Mesenchymal stem cell (in vitro differentiated cells and primary cell): ENCODE measurements around the gene NAA15.
"Not testable (repeated sequence)": the region's sequence is repeated elsewhere in the genome, so short reads cannot be mapped to it uniquely, and the experiment has no call there.

Source experiments
- DNase-seq: peaks from one replicate; pipeline ENCODE4 v3.0.0-alpha.2; 2013
- H2AFZ ChIP-seq: one replicate; pipeline ENCODE4 v1.6.1; 2013; ENCODE audit warnings: low read depth, mild to moderate bottlenecking, control low read depth, inconsistent platforms, low read length, moderate library complexity
- H2AK5ac ChIP-seq: 2 replicates; pipeline ENCODE4 v1.6.1; 2013; ENCODE audit warnings: low read length, moderate library complexity, mild to moderate bottlenecking, inconsistent platforms; ENCODE audit not compliant: severe bottlenecking
- H2BK120ac ChIP-seq: one replicate; pipeline ENCODE4 v1.6.1; 2013; ENCODE audit warnings: low read depth, mild to moderate bottlenecking, inconsistent platforms, low read length, moderate library complexity
- H2BK12ac ChIP-seq, 2 experiments: one replicate each; pipeline ENCODE4 v1.6.1; 2013; ENCODE audit warnings: inconsistent platforms in 2 of 2, low read length in 2 of 2, mild to moderate bottlenecking in 2 of 2, moderate library complexity in 2 of 2, control low read depth in 1 of 2
- H2BK15ac ChIP-seq: one replicate; pipeline ENCODE4 v1.6.1; 2013; ENCODE audit warnings: mild to moderate bottlenecking, low read depth, inconsistent platforms; ENCODE audit not compliant: poor library complexity, severe bottlenecking
- H2BK5ac ChIP-seq: 2 replicates; pipeline ENCODE4 v1.6.1; 2013; ENCODE audit warnings: low read depth, mild to moderate bottlenecking, low read length, control low read depth, inconsistent platforms; ENCODE audit not compliant: poor library complexity, severe bottlenecking
- H3K14ac ChIP-seq, 2 experiments: one replicate each; pipeline ENCODE4 v1.6.1; 2013; ENCODE audit warnings: inconsistent platforms in 2 of 2, low read length in 2 of 2, control low read depth in 1 of 2, mild to moderate bottlenecking in 1 of 2, moderate library complexity in 1 of 2
- H3K18ac ChIP-seq, 2 experiments: one replicate each; pipeline ENCODE4 v1.6.1; 2013; ENCODE audit warnings: inconsistent platforms in 2 of 2, low read length in 2 of 2, control low read depth in 1 of 2, low read depth in 1 of 2, mild to moderate bottlenecking in 1 of 2
- H3K23ac ChIP-seq, 2 experiments: one replicate each; pipeline ENCODE4 v1.6.1; 2013; ENCODE audit warnings: inconsistent platforms in 2 of 2, low read length in 2 of 2, mild to moderate bottlenecking in 2 of 2, moderate library complexity in 2 of 2, control low read depth in 1 of 2
- H3K27ac ChIP-seq: 2 replicates; pipeline ENCODE4 v1.5.1; 2013; ENCODE audit warnings: mild to moderate bottlenecking, moderate library complexity, low read length, control low read depth, inconsistent platforms; ENCODE audit not compliant: poor library complexity, severe bottlenecking
- H3K27me3 ChIP-seq, 2 experiments: 2 replicates each; pipeline versions ENCODE4 v1.6.1 to v1.7.0; 2013; ENCODE audit warnings: low read length in 2 of 2, mild to moderate bottlenecking in 2 of 2, moderate library complexity in 2 of 2, control low read depth in 1 of 2, inconsistent platforms in 1 of 2; ENCODE audit not compliant: control insufficient read depth in 1 of 2, insufficient read depth in 1 of 2
- H3K36me3 ChIP-seq, 2 experiments: 2 replicates each; pipeline versions ENCODE4 v1.6.1 to v1.7.0; 2013; ENCODE audit warnings: low read length in 2 of 2, control low read depth in 1 of 2, inconsistent platforms in 1 of 2, low read depth in 1 of 2, mild to moderate bottlenecking in 1 of 2; ENCODE audit not compliant: insufficient read depth in 2 of 2, control insufficient read depth in 1 of 2
- H3K4ac ChIP-seq, 2 experiments: one replicate each; pipeline ENCODE4 v1.6.1; 2013; ENCODE audit warnings: inconsistent platforms in 2 of 2, low read length in 2 of 2, mild to moderate bottlenecking in 2 of 2, moderate library complexity in 2 of 2, control low read depth in 1 of 2, low read depth in 1 of 2
- H3K4me1 ChIP-seq: 2 replicates; pipeline ENCODE4 v1.6.1; 2013; ENCODE audit warnings: low read depth, low read length, control low read depth; ENCODE audit not compliant: control insufficient read depth, insufficient read depth
- H3K4me2 ChIP-seq: 2 replicates; pipeline ENCODE4 v1.6.1; 2013; ENCODE audit warnings: low read length, mild to moderate bottlenecking, inconsistent platforms; ENCODE audit not compliant: poor library complexity, severe bottlenecking
- H3K4me3 ChIP-seq, 2 experiments: 2 replicates each; pipeline versions ENCODE4 v1.5.1 to v1.7.0; 2013; ENCODE audit warnings: low read length in 2 of 2, mild to moderate bottlenecking in 2 of 2, control low read depth in 1 of 2, low read depth in 1 of 2; ENCODE audit not compliant: insufficient read depth in 1 of 2
- H3K79me1 ChIP-seq: replicated peaks from 2 replicates; pipeline ENCODE4 v1.6.1; 2013; ENCODE audit warnings: mild to moderate bottlenecking, control low read depth, low read length, inconsistent platforms; ENCODE audit not compliant: poor library complexity, severe bottlenecking
- H3K9ac ChIP-seq: 2 replicates; pipeline ENCODE4 v1.7.0; 2013; ENCODE audit warnings: mild to moderate bottlenecking, low read length, moderate library complexity
- H3K9me3 ChIP-seq: 2 replicates; pipeline ENCODE4 v1.7.0; 2013; ENCODE audit warnings: mild to moderate bottlenecking, low read length; ENCODE audit not compliant: control insufficient read depth
- H4K8ac ChIP-seq: one replicate; pipeline ENCODE4 v1.6.1; 2013; ENCODE audit warnings: inconsistent platforms, mild to moderate bottlenecking, low read length, moderate library complexity
- H4K91ac ChIP-seq: one replicate; pipeline ENCODE4 v1.6.1; 2013; ENCODE audit warnings: mild to moderate bottlenecking, low read length, inconsistent platforms
- whole genome bisulfite sequencing: methylation state at CpG from one replicate; pipeline ENCODE4 v1.1.7; 2013; ENCODE audit warnings: mixed read lengths; 5-methylcytosine and 5-hydroxymethylcytosine counted together

The NAA15 gene

DNA sequence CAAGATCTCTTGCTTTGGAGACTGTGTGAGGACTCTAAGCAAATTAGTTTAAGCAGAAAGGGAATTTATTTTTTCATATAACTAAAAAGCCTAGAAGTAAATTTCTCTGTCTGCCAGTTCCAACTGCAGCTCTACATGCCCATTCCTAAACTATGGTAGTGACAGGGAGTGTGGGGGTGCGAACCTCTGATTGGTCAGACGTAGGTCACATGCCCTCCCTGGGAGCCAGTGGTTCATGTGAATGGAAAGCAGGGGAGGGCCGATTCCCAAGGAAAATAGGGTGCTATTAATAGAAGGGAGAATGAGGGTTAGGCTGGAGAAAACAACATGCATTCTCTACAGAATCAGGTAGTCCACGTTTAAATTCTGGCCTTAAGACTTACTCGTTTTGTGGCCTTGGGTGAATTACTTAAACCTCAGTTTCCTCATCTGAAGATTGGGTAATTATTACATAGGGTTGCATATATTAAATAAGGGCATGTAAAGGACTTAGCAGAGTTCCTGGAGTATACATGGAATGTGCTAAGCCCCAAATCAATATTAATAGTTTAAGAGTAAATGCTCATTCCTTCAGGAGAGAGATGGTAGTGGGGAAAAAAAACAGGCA is 159.8 kb downstream of the NAA15 start:
- Histone ChIP-seq H3K4me3 (no peak overlapping the region), H3K27me3 (no peaks in the 10 kb centered on the region), H3K9me3 (no peaks in the 10 kb centered on the region), H4K8ac (no peak overlapping the region), H3K4me2 (no peak overlapping the region), H3K14ac (no peak overlapping the region), H3K36me3 (no peaks in the 10 kb centered on the region), H3K4me1 (peaks cover 6% of the 10 kb centered on the region), H3K9ac (no peak overlapping the region), H3K27ac (no peak overlapping the region), H2AK5ac (no peak overlapping the region), H2BK120ac (no peak overlapping the region), H3K23ac (no peak overlapping the region), H2BK12ac (no peak overlapping the region), H2BK15ac (no peak overlapping the region), H2AFZ (no peak overlapping the region), H3K18ac (no peak overlapping the region), H3K79me1 (peaks cover 17% of the 10 kb centered on the region), H3K4ac (no peak overlapping the region), H4K91ac (no peak overlapping the region), H2BK5ac (no peak overlapping the region)
- no peak for DNase-seq
- WGBS = 91% methylated on average over 5 of the region's 5 CpGs

DNA sequence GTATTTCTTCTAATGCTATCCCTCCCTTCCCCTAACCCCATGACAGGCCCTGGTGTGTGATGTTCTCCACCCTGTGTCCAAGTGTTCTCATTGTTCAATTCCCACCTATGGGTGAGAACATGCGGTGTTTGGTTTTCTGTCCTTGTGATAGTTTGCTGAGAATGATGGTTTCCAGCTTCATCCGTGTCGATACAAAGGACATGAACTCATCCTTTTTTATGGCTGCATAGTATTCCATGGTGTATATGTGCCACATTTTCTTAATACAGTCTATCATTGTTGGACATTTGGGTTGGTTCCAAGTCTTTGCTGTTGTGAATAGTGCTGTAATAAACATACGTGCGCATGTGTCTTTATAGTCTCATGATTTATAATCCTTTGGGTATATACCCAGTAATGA is 163.2 kb downstream of the NAA15 start:
- not testable (repeated sequence) for H3K9ac ChIP-seq, H3K27me3 ChIP-seq, DNase-seq, H2BK15ac ChIP-seq, H4K8ac ChIP-seq, H3K4me2 ChIP-seq, H4K91ac ChIP-seq, H3K23ac ChIP-seq, H3K27ac ChIP-seq, H3K36me3 ChIP-seq, H3K4me1 ChIP-seq, H3K18ac ChIP-seq, H2BK5ac ChIP-seq, H2BK120ac ChIP-seq, H3K4ac ChIP-seq, H3K14ac ChIP-seq, H3K4me3 ChIP-seq, H2BK12ac ChIP-seq, H2AFZ ChIP-seq, H2AK5ac ChIP-seq, H3K9me3 ChIP-seq
- H3K79me1 ChIP-seq = peaks cover 17% of the 10 kb centered on the region
- 88% methylated on average over 5 of the region's 5 CpGs for WGBS

DNA sequence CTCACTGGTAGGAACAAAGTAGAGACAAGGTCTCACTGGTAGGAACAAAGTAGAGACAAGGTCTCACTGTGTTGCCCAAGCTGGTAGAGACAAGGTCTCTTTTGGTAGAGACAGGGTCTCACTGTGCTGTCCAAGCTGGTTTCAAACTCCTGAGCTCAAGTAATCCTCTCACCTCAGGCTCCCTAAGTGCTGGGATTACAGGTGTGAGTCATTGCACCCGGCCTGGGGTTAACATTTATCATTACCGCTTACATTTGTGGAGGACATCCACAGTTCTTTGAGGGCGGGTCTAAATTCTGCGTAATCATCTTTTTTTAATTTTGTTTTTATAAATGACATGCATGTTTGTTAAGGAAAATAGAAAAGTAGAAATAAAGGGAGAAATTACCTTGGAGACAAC is 164.6 kb downstream of the NAA15 start:
- H2AFZ ChIP-seq = no peak overlapping the region
- H4K91ac ChIP-seq = no peak overlapping the region
- no peak for DNase-seq
- no peak overlapping the region for H2BK5ac ChIP-seq
- H3K18ac ChIP-seq = no peak overlapping the region
- H4K8ac ChIP-seq = no peak overlapping the region
- no peak overlapping the region for H3K4me2 ChIP-seq
- H3K27me3 ChIP-seq = no peaks in the 10 kb centered on the region
- H3K79me1 ChIP-seq = peaks cover 26% of the 10 kb centered on the region
- H3K14ac ChIP-seq = no peak overlapping the region
- 69% methylated on average over 4 of the region's 4 CpGs for WGBS
- H3K23ac ChIP-seq = no peak overlapping the region
- H3K9ac ChIP-seq = no peak overlapping the region
- no peak overlapping the region for H3K4ac ChIP-seq
- H3K36me3 ChIP-seq = peaks cover 0 to 6% of the 10 kb centered on the region in 2 experiments
- no peak overlapping the region for H2BK120ac ChIP-seq
- H3K4me1 ChIP-seq = peaks cover 2% of the 10 kb centered on the region
- H3K4me3 ChIP-seq = no peak overlapping the region
- no peak overlapping the region for H2AK5ac ChIP-seq
- H2BK15ac ChIP-seq = no peak overlapping the region
- no peak overlapping the region for H2BK12ac ChIP-seq
- H3K27ac ChIP-seq = no peak overlapping the region
- H3K9me3 ChIP-seq = peaks cover 4% of the 10 kb centered on the region

DNA sequence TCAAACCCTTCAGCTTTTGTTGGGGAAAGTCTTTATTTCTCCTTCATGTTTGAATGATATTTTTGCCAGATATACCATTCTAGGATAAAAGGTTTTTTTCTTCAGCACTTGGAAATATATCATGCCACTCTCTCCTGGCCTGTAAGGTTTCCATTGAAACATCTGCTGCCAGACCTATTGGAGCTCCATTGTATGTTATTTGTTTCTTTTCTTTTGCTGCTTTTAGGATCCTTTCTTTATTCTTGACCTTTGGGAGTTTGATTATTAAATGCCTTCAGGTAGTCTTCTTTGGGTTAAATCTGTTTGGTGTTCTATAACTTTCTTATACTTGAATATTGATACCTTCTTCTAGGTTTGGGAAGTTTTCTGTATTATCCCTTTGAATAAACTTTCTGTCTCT is 167.5 kb downstream of the NAA15 start:
- H2BK120ac ChIP-seq, H3K23ac ChIP-seq, H3K9ac ChIP-seq, H3K4me3 ChIP-seq, H3K9me3 ChIP-seq, H3K27ac ChIP-seq, H3K4me1 ChIP-seq, H3K14ac ChIP-seq, H3K4ac ChIP-seq, H4K91ac ChIP-seq, H3K27me3 ChIP-seq, H2AK5ac ChIP-seq, H2BK5ac ChIP-seq, H3K4me2 ChIP-seq, H2BK12ac ChIP-seq, DNase-seq, H3K18ac ChIP-seq, H2AFZ ChIP-seq, H2BK15ac ChIP-seq, H4K8ac ChIP-seq: not testable (repeated sequence)
- Histone ChIP-seq H3K79me1 (peaks cover 29% of the 10 kb centered on the region), H3K36me3 (peaks cover 8 to 13% of the 10 kb centered on the region in 2 experiments)
